ENCODE results near the gene PET117.
"Not testable (repeated sequence)": the region's sequence is repeated elsewhere in the genome, so short reads cannot be mapped to it uniquely, and the experiment has no call there.

PET117 gene

GRCh38 chr20:18165553-18165952, 27.9 kb downstream of the PET117 start:
- no peak for DNase-seq

DNA sequence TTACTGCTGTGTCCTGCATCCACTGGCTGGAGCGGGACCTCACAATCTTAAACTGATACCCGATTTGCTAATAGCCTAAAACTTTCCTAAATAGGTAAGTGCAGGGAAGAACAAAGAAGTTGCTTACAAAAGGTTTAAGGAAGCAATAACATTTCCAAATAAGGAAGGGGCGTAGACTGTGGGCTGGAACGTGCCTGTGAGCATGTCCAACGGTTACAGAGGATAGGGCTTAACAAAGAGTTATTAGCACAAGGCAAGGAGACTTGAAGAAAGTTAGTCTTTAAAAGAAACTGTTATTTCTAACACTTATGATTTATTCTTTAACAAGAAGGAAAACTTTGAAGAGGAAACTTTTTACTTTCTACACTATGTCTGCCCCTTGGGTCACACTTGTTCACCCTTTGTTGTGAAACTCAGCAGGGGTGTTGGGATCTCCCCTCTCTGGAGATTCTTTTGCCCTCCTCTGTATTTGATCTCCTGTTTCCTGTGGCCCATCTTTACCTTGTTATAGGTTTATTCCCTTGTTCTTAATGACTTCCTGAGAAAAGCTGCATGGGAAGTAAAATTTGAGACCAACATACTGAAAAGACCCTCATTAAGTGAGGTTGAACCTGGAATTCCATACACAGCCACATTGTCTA, 28.7 kb downstream of the PET117 start:
- no peak for DNase-seq

- no peak for DNase-seq
These were observed 29.3 kb downstream of the PET117 start for GRCh38 chr20:18166950-18167349.

- DNase-seq = no peak
These were observed 34.7 kb downstream of the PET117 start for GRCh38 chr20:18172379-18172778.

GRCh38 chr20:18174906-18175683, 37.4 kb downstream of the PET117 start:
- no peak for DNase-seq

- DNase-seq = no peak
These were observed 38.7 kb downstream of the PET117 start for GRCh38 chr20:18176318-18176785.

- not testable (repeated sequence) for DNase-seq
These were observed 42.7 kb downstream of the PET117 start for GRCh38 chr20:18180366-18180765.

DNA sequence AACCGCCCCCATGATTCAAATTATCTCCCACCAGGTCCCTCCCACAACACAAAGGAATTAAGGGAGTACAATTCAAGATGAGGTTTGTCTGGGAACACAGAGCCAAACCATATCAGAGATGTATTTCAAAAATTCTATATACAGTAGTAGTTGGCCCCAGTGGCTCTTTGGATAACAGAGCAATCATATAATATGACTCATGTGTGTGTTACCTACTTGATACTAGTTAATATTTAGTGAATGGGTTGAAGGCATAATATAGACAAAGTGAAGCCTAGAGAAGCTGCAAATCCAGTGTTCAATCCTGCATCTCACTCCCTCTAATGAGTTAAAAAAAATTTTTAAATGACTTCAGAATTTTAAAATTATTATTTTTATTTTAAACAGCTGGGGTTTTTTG, 43.2 kb downstream of the PET117 start:
- no peak for DNase-seq

DNA sequence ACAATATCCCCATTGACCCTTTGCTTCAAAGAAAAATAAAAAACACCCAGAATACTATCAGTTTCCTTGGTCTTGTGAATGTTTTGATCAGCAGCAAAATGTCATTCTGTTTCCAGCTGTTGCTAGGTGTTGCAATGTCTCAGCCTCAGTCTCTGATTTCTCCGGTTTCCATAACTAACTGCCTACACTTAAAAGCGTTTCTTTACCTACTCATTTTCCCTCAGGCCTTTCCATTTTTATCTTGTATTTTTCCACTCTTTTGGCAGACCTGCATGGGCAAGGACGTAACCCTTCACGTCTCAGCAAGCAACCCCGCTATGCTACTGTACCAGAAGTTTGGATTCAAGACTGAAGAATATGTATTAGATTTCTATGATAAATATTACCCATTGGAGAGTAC, 49.4 kb downstream of the PET117 start:
- DNase-seq = no peak

- DNase-seq = no peak
These were observed 50.8 kb downstream of the PET117 start for GRCh38 chr20:18188434-18188833.

GRCh38 chr20:18190338-18191233, 52.9 kb downstream of the PET117 start:
- DNase-seq = no peak

DNA sequence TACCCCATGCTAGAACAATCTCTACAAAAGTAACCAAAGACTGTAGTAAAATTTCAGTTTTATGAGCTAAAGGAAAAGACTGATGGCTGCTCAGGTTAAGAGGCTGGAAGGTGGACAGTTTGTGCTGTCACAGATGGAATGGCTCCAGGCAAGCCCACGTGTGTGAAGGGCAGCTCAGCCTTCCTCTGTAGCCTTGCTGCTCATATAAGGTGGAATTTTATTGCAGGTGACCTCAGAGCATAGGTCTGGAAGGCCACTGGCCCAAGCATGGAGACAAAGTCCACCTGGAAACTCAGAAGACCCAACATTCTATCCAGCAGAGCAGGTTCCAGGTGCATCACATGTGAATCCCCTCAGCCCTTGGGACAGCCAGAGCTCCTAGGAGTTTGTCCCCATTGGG, 53.6 kb downstream of the PET117 start:
- no peak for DNase-seq
